ENCODE measurements around the gene ACAD9.

Gene ACAD9

DNA sequence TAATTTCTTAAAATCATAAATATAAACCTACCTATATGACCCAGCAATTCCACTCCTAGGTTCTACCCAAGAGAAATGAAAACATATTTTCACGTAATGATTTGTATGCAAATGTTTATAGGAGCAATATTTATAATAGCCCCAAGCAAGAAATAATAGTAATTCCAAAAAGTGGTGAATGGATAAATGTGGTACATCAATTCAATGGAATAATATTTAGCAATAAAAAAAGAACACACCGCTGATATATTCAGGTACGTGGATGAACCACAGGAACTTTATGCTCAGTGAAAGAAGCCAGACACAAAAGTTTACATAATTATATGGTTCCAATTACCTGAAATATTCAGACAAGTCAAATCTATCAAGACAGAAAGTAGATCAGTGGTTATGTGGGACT is 49.9 kb downstream of the ACAD9 start:
- Histone ChIP-seq H3K27ac (no peak overlapping the region), H3K4me2 (no peak overlapping the region), H3K9me3 (peaks cover 49% of the 10 kb centered on the region), H3K4me3 (no peak overlapping the region), H3K36me3 (0 out of 2 replicates have a peak, but pooled peaks cover 6% of the 10 kb centered on the region), H3K27me3 (no peaks in the 10 kb centered on the region), H4K20me1 (no peaks in the 10 kb centered on the region), H3K9ac (no peak overlapping the region), H3K4me1 (no peaks in the 10 kb centered on the region)
- no peak for TF ChIP-seq Cebpa-rat (IDR thresholded peaks at IDR 0.05)

DNA sequence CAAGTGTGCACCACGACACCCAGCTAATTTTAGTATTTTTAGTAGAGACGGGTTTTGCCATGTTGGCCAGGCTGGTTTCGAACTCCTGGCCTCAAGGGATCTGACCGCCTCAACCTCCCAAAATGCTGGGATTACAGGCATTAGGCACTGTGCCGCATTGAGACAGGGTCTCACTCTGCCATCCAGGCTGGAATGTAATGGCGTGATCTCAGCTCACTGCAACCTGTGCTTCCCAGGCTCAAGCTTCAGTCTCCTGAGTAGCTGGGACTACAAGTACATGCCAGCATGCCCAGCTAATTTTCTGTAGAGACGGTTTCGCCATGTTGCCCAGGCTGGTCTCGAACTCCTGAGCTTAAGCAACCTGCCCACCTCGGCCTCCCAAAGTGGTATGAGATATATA is 51.6 kb downstream of the ACAD9 start:
- H3K4me2 ChIP-seq, result no peak overlapping the region
- H3K36me3 ChIP-seq, result no peaks in the 10 kb centered on the region
- peaks cover 33% of the 10 kb centered on the region for H3K9me3 ChIP-seq
- H4K20me1 ChIP-seq, result no peaks in the 10 kb centered on the region
- H3K27ac ChIP-seq, result no peak overlapping the region
- no peaks in the 10 kb centered on the region for H3K27me3 ChIP-seq
- no peak for TF ChIP-seq Cebpa-rat (IDR thresholded peaks at IDR 0.05)
- no peak overlapping the region for H3K9ac ChIP-seq
- H3K4me3 ChIP-seq, result no peak overlapping the region
- no peaks in the 10 kb centered on the region for H3K4me1 ChIP-seq

DNA sequence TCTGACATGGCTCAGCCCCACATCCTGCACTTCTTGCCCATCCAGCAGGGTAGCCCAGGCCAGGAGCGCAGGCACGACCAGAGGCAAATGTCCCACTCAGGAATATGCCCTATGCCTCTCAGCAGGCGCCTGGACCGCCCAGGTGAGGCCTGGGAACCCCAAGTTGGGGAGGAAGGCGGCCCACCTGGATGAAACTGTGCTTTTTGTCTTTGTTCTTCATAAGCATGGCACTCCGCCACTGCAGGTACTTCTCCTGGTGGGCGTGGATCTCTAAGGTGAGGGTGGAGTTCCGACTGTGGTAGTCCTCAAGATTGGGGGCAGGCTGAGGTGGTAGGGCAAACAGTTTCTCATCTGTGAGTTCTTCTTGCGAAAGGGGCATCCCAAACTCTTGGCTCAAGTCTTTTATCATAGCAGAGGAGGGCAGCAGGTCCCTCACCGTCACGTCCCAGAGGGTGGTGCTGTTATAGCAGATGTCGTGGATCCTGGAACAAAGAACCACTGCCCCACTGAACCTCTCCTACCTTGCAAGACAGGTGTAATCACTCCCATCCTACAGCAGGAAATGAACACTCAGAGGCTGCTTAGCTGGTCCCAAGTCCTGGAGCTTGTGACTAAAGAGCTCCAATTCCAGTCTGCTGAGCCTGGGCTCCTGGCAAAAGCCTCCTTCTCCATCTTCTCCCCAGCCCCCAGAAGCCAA is 53.2 kb downstream of the ACAD9 start:
- Histone ChIP-seq H3K27ac (no peak overlapping the region), H3K4me2 (no peak overlapping the region), H4K20me1 (no peaks in the 10 kb centered on the region), H3K9me3 (peaks cover 18% of the 10 kb centered on the region), H3K27me3 (no peaks in the 10 kb centered on the region), H3K4me3 (no peak overlapping the region), H3K9ac (no peak overlapping the region), H3K36me3 (no peaks in the 10 kb centered on the region), H3K4me1 (no peaks in the 10 kb centered on the region)
- TF ChIP-seq Cebpa-rat (IDR thresholded peaks at IDR 0.05), result no peak

DNA sequence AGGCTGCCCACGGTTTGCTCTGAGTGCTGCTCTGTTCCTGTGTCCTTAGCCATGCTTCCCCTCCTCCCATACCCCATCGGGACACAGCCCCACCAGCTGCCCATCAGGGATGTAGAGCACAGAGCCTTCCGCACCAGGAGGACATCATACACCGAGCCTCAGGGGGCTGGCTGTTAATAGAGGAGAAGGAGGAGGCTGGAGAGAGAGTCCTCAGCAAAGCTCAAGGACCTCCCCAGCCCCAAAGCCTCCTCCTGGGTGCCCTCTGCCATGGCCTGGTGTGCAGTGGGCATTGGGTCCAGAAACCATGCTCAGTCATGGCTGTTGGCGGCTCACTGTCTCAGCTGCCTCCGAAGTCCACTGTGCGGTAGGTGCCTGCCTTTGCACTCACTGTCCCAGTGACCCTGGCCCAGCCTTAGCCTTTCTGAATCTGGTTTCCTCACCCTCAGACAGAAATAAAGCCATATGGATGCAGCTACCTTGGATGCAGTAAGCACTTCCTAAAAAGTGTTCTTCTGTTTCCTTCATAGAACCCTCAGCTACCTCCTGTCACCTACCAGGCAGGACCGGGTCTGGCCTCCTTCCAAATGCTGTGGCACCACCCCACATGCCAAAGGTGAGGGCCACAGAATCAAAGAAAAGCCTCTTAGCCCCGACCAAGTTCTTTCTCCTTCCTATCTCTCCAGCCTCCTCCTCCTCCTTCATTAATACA is 53.9 kb downstream of the ACAD9 start:
- H3K27me3 ChIP-seq, result no peaks in the 10 kb centered on the region
- H3K4me1 ChIP-seq, result no peaks in the 10 kb centered on the region
- no peak overlapping the region for H3K9ac ChIP-seq
- no peak overlapping the region for H3K4me2 ChIP-seq
- H3K27ac ChIP-seq, result no peak overlapping the region
- TF ChIP-seq Cebpa-rat (IDR thresholded peaks at IDR 0.05), result no peak
- H3K36me3 ChIP-seq, result no peaks in the 10 kb centered on the region
- no peaks in the 10 kb centered on the region for H4K20me1 ChIP-seq
- H3K9me3 ChIP-seq, result peaks cover 11% of the 10 kb centered on the region
- H3K4me3 ChIP-seq, result no peak overlapping the region

DNA sequence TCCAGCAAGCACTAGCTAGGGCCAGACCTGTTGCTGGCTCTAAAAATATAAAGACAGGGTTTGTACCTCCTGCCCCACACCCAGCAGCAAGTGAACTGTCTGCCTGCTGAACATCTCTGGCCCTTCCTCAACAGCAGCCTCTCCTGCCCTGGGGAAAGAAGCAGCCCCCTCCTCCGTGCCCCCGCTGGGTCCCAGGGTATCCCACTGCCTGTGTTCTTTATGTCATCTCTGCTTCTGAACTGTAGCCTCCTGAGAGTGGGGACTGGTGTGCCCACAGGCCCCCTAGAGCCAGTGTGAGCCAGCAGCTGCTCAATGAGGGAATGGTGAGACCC is 54.5 kb downstream of the ACAD9 start:
- no peak for TF ChIP-seq Cebpa-rat (IDR thresholded peaks at IDR 0.05)
- H3K27me3 ChIP-seq, result no peaks in the 10 kb centered on the region

DNA sequence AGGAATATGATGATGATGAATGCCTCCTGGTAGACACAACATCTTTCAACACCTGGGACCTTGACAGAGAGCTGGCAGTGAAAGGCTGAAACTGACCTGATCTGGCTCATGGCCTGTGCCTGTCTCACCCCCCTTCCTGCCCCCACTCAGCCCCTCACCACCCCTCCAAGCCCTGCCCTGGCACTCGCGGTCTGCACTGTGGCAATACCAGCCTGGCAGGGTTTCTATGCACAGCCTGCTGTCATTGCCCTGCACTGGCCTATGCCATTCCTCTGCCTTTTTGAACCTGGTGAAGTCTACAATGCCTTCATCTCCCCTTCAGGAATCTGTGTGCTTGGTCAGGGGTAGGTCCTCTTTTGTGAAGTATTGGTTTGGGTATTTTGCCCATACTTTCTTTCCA is 56.5 kb downstream of the ACAD9 start:
- no peak for TF ChIP-seq Cebpa-rat (IDR thresholded peaks at IDR 0.05)
- Histone ChIP-seq H4K20me1 (no peaks in the 10 kb centered on the region), H3K4me2 (no peak overlapping the region), H3K27me3 (no peaks in the 10 kb centered on the region), H3K9ac (no peak overlapping the region), H3K4me1 (no peaks in the 10 kb centered on the region), H3K4me3 (no peak overlapping the region), H3K9me3 (no peaks in the 10 kb centered on the region), H3K36me3 (no peaks in the 10 kb centered on the region), H3K27ac (no peak overlapping the region)

More for the DNA sequence above, 54.5 kb downstream of the ACAD9 start:
- Histone ChIP-seq H3K4me2 (no peak overlapping the region), H3K27ac (no peak overlapping the region), H3K4me1 (no peaks in the 10 kb centered on the region), H3K4me3 (no peak overlapping the region), H3K9me3 (peaks cover 8% of the 10 kb centered on the region), H3K9ac (no peak overlapping the region), H4K20me1 (no peaks in the 10 kb centered on the region), H3K36me3 (no peaks in the 10 kb centered on the region)

GRCh38 chr3:128936341-128936740 is 56.9 kb downstream of the ACAD9 start:
- no peaks in the 10 kb centered on the region for H4K20me1 ChIP-seq
- no peaks in the 10 kb centered on the region for H3K36me3 ChIP-seq
- no peak overlapping the region for H3K4me2 ChIP-seq
- H3K9ac ChIP-seq, result no peak overlapping the region
- H3K4me1 ChIP-seq, result no peaks in the 10 kb centered on the region
- H3K27ac ChIP-seq, result no peak overlapping the region
- H3K9me3 ChIP-seq, result no peaks in the 10 kb centered on the region
- no peak for TF ChIP-seq Cebpa-rat (IDR thresholded peaks at IDR 0.05)
- H3K27me3 ChIP-seq, result no peaks in the 10 kb centered on the region
- no peak overlapping the region for H3K4me3 ChIP-seq

DNA sequence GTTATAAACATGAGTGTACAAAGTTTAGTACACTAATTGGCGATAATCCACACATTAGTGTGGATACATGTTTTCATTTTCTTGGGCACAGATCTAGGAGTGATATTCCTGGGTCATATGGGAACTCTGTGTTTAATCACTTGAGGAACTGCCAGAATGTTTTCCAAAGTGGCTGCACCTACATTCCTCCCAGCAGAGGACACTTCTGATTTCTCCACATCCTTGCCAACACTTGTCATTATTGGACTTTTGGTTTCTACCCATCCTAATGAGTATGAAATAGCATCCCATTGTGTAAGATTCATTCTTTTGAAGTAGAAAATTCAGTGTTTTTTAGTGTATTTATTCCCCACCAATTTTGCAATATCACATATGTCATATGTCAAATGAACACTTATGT is 60.8 kb downstream of the ACAD9 start:
- Histone ChIP-seq H3K4me1 (no peaks in the 10 kb centered on the region), H3K27ac (no peak overlapping the region), H3K27me3 (no peaks in the 10 kb centered on the region), H3K9me3 (no peaks in the 10 kb centered on the region), H4K20me1 (no peaks in the 10 kb centered on the region), H3K9ac (no peak overlapping the region), H3K4me2 (no peak overlapping the region), H3K36me3 (no peaks in the 10 kb centered on the region), H3K4me3 (no peak overlapping the region)
- no peak for TF ChIP-seq Cebpa-rat (IDR thresholded peaks at IDR 0.05)

DNA sequence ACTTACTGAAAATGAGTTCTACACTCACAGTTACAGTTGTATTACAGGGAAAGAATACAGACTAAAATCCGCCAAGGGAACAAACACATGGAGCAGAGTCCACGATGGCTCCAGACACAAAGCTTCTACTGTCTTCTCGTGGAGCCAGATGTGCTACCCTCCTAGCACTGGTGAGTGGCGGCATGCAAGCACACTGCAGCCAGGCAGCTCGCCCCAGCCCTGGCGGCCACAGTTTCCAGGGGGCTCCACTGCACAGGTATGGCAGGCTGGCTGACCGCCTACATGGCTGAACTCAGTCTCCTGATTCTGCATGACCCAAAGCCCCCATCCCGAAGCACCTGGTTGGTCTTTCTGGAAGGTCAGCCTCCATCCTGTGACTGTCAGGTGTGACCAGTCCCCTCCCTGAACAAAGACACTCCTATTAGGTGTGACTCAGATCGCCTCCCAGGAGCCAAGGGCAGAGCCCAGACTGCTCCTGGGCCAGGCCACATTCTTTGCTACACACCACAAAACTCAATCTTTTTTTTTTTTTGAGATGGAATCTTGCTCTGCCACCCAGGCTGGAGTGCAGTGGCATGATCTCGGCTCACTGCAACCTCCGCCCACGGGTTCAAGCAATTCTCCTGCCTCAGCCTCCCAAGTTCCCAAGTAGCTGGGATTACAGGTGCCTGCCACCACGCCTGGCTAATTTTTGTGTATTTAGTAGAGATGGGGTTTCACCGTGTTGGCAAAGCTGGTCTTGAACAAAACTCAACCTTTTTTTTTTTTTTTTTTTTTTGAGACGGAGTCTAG is 62.9 kb downstream of the ACAD9 start:
- H3K4me3 ChIP-seq, result no peak overlapping the region
- no peaks in the 10 kb centered on the region for H3K4me1 ChIP-seq
- no peaks in the 10 kb centered on the region for H4K20me1 ChIP-seq
- H3K27ac ChIP-seq, result no peak overlapping the region
- no peak overlapping the region for H3K4me2 ChIP-seq
- H3K27me3 ChIP-seq, result no peaks in the 10 kb centered on the region
- H3K36me3 ChIP-seq, result no peaks in the 10 kb centered on the region
- TF ChIP-seq Cebpa-rat (IDR thresholded peaks at IDR 0.05), result no peak
- H3K9me3 ChIP-seq, result no peaks in the 10 kb centered on the region
- H3K9ac ChIP-seq, result no peak overlapping the region

Data from BLaER1 (cell line).